ENCODE measurements around the gene ARHGAP15.

The ARHGAP15 gene
- long read RNA-seq, transcript ARHGAP15-201 (14 exons, 1,775 nt): major isoform, 542 of 711 reads
- long read RNA-seq, partial matches to known transcripts: 53 of 711 reads
- long read RNA-seq, other reads (novel, unspliced or antisense): 112 of 711 reads

GRCh38 chr2:143128681-143129580 is at the start of gene ARHGAP15:
Gene ARHGAP15 (plus strand): TSS chr2:143129419.
- Histone ChIP-seq H3K27me3 (ENCODE audit: insufficient read depth, poor library complexity, severe bottlenecking) (no peaks in the 10 kb centered on the region), H3K27ac (replicated peaks) (peak within 1 kb of the TSS; percentile 88), H3K4me3 (replicated peaks; ENCODE audit: insufficient read depth, low read length) (peak within 1 kb of the TSS; percentile 50)

DNA sequence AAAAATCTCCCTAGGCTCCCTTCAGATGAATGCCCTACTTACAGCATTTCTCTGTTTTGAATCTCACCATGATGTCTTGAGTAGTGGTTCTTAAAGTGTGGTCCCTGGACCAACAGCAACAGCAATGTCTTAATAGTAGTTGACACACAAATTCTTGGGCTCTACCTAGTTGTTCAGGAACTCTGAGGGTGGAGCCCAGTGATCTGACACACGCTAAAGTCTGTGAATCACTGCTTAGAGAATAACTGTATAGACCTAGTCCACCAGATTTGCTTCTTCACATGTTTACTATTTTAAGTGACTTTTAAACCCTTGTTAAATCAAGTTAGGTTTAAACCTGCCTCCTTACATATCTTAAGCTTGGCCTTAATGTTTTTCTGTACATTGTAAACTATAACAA is 47.6 kb upstream of the ARHGAP15 start:
- H3K27me3 ChIP-seq (ENCODE audit: insufficient read depth, poor library complexity, severe bottlenecking): no peaks in the 10 kb centered on the region
- TF ChIP-seq GABPA (IDR thresholded peaks at IDR 0.05; ENCODE audit: low read depth): no peak
- no peak for TF ChIP-seq POLR2AphosphoS5 (IDR thresholded peaks at IDR 0.05; ENCODE audit: low read depth)
- no peak for TF ChIP-seq REST (IDR thresholded peaks at IDR 0.05; ENCODE audit: insufficient replicate concordance, low read depth)
- no peak overlapping the region for H3K27ac ChIP-seq (replicated peaks)
- no peak for DNase-seq (ENCODE audit: low read depth in 1 of 2, low spot score in 1 of 2)
- no peak overlapping the region for H3K4me3 ChIP-seq (replicated peaks; ENCODE audit: insufficient read depth, low read length)

More at GRCh38 chr2:143128681-143129580, at the start of gene ARHGAP15:
- TF ChIP-seq POLR2AphosphoS5 (IDR thresholded peaks at IDR 0.05; ENCODE audit: low read depth) (peak; percentile 89), REST (IDR thresholded peaks at IDR 0.05; ENCODE audit: insufficient replicate concordance, low read depth) (peak; percentile 69), SPI1 (IDR thresholded peaks at IDR 0.05; ENCODE audit: borderline replicate concordance, low read depth) (no peak; the same call in 1 of the 2 replicates), GABPA (IDR thresholded peaks at IDR 0.05; ENCODE audit: low read depth) (peak; percentile 44)
- peak; percentile 68 to 89 for DNase-seq (ENCODE audit: low read depth in 1 of 2, low spot score in 1 of 2)

DNA sequence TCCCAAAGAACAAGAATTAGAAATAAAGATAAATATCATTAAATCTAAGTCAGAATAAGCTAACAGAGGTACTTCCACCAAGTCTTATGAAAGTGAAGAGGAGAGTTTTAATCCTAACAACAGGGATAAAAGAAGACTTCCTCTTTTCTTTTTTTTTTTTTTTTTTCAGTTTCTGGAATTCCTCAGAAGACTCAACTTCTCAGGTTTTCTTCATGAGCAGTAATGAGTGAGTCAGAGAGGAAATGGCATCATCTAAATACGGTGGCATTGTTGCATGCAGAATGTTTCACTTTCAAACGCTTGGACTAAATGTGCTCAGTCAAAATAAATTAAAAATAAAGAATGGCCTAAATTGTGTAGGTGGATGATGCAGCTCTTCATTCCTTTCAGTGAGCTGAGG is 45.6 kb upstream of the ARHGAP15 start:
- TF ChIP-seq SPI1 (IDR thresholded peaks at IDR 0.05; ENCODE audit: borderline replicate concordance, low read depth): peak; percentile 67
- TF ChIP-seq REST (IDR thresholded peaks at IDR 0.05; ENCODE audit: insufficient replicate concordance, low read depth): no peak
- TF ChIP-seq GABPA (IDR thresholded peaks at IDR 0.05; ENCODE audit: low read depth): no peak
- TF ChIP-seq, protein P1, sequence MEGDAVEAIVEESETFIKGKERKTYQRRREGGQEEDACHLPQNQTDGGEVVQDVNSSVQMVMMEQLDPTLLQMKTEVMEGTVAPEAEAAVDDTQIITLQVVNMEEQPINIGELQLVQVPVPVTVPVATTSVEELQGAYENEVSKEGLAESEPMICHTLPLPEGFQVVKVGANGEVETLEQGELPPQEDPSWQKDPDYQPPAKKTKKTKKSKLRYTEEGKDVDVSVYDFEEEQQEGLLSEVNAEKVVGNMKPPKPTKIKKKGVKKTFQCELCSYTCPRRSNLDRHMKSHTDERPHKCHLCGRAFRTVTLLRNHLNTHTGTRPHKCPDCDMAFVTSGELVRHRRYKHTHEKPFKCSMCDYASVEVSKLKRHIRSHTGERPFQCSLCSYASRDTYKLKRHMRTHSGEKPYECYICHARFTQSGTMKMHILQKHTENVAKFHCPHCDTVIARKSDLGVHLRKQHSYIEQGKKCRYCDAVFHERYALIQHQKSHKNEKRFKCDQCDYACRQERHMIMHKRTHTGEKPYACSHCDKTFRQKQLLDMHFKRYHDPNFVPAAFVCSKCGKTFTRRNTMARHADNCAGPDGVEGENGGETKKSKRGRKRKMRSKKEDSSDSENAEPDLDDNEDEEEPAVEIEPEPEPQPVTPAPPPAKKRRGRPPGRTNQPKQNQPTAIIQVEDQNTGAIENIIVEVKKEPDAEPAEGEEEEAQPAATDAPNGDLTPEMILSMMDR (IDR thresholded peaks at IDR 0.05; ENCODE audit: insufficient read depth, low read length): no peak
- no peak for TF ChIP-seq POLR2AphosphoS5 (IDR thresholded peaks at IDR 0.05; ENCODE audit: low read depth)
- Histone ChIP-seq H3K4me3 (replicated peaks; ENCODE audit: insufficient read depth, low read length) (no peak overlapping the region), H3K27me3 (ENCODE audit: insufficient read depth, poor library complexity, severe bottlenecking) (no peaks in the 10 kb centered on the region), H3K27ac (replicated peaks) (no peak overlapping the region)
- peak in 1 of 2 experiments; percentile 24 for DNase-seq (ENCODE audit: low read depth in 1 of 2, low spot score in 1 of 2)

DNA sequence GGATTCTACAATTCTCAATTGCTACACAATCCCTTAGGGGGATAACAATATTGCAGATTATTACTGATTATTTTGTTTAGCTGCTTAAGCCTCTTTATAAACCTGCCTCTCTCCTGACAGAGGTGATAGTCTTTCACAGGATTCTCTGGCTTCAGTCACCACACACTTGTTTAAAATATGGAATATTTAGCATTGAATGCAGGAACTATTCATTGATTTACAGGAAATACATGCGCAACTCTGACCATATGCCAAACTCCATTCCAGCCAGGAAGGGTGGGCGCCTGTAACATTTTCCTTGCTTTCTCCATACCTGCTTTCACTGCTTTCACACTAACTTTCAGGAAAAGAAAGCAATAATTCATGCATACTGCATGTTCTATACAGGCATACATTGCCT is 44.8 kb upstream of the ARHGAP15 start:
- TF ChIP-seq, protein P1 (IDR thresholded peaks at IDR 0.05; ENCODE audit: insufficient read depth, low read length): no peak
- no peak for TF ChIP-seq SPI1 (IDR thresholded peaks at IDR 0.05; ENCODE audit: borderline replicate concordance, low read depth)
- TF ChIP-seq REST (IDR thresholded peaks at IDR 0.05; ENCODE audit: insufficient replicate concordance, low read depth): no peak
- TF ChIP-seq GABPA (IDR thresholded peaks at IDR 0.05; ENCODE audit: low read depth): no peak
- no peak for TF ChIP-seq POLR2AphosphoS5 (IDR thresholded peaks at IDR 0.05; ENCODE audit: low read depth)
- DNase-seq (ENCODE audit: low read depth in 1 of 2, low spot score in 1 of 2): no peak
- Histone ChIP-seq H3K27ac (replicated peaks) (no peak overlapping the region), H3K4me3 (replicated peaks; ENCODE audit: insufficient read depth, low read length) (no peak overlapping the region), H3K27me3 (ENCODE audit: insufficient read depth, poor library complexity, severe bottlenecking) (no peaks in the 10 kb centered on the region)

All from HL-60 (cell line).